Spleen (tissue), 11 donors: ENCODE data around the gene CCNY. TPM values are rescaled to one million over a fixed set of nuclear protein-coding genes. Genes with fewer than 3 reads are reported as not detected.
A peak's percentile ranks its signal among the peaks of the same experiment; 100 is the strongest.

Source experiments
- DNase-seq: peaks from one replicate; pipeline ENCODE4 v3.0.0-alpha.2; 2020
- H3K27ac ChIP-seq, 8 donors: fragments of 200-600 bp; sonication (generic) in 7 of 8; 1 replicate in 4 of 8; 2 replicates in 4 of 8; pipeline versions ENCODE4 v1.5.0 to v1.8.0; 2016 to 2021; ENCODE audit warnings: inconsistent platforms in 4 of 8, mild to moderate bottlenecking in 4 of 8, moderate library complexity in 1 of 8
- H3K27me3 ChIP-seq, 7 donors: fragments of 200-600 bp; sonication (generic) in 6 of 7; replicated peaks in 1 of 7; 1 replicate in 4 of 7; 2 replicates in 3 of 7; pipeline versions ENCODE4 v1.5.0 to v1.8.0; 2016 to 2021; ENCODE audit warnings: inconsistent platforms in 3 of 7, mild to moderate bottlenecking in 1 of 7
- H3K36me3 ChIP-seq, 6 donors: fragments of 200-600 bp; sonication (generic) in 5 of 6; 1 replicate in 4 of 6; 2 replicates in 2 of 6; pipeline versions ENCODE4 v1.5.0 to v1.8.0; 2016 to 2021; ENCODE audit warnings: inconsistent platforms in 2 of 6
- H3K4me1 ChIP-seq, 6 donors: fragments of 200-600 bp; sonication (generic) in 5 of 6; 1 replicate in 3 of 6; 2 replicates in 3 of 6; pipeline versions ENCODE4 v1.5.0 to v1.8.0; 2016 to 2021; ENCODE audit warnings: inconsistent platforms in 3 of 6
- H3K4me3 ChIP-seq, 8 donors: fragments of 200-600 bp; sonication (generic) in 7 of 8; 1 replicate in 4 of 8; 2 replicates in 4 of 8; pipeline versions ENCODE4 v1.5.0 to v1.8.0; 2016 to 2021; ENCODE audit warnings: inconsistent platforms in 4 of 8, mild to moderate bottlenecking in 4 of 8, moderate library complexity in 2 of 8
- H3K9me3 ChIP-seq, 8 donors: fragments of 200-600 bp; sonication (generic) in 7 of 8; 1 replicate in 4 of 8; 2 replicates in 4 of 8; pipeline versions ENCODE4 v1.5.0 to v1.8.0; 2016 to 2021; ENCODE audit warnings: inconsistent platforms in 4 of 8
- POLR2A ChIP-seq, 3 donors: fragments of 450-650 bp; IDR thresholded peaks; one replicate each; pipeline ENCODE4 v1.5.1; 2017; ENCODE audit warnings: antibody characterized with exemption in 3 of 3, mild to moderate bottlenecking in 1 of 3
- POLR2AphosphoS5 ChIP-seq, 3 donors: sonication (generic); formaldehyde crosslinking; IDR thresholded peaks; one replicate each; pipeline ENCODE4 v1.5.1; 2017; ENCODE audit warnings: antibody characterized with exemption in 3 of 3
- WGBS, 5 donors: extraction: QIAGEN DNeasy Blood & Tissue Kit in 3 of 5; methylation state at CpG; one replicate each; pipeline versions ENCODE4 v1.1.5 to v1.1.7; 2013 to 2018; 5-methylcytosine and 5-hydroxymethylcytosine counted together
- intact Hi-C: fragments of 100-400 bp; cut with DNase I; formaldehyde crosslinking; loops from one replicate; pipeline ENCODE4 v1.15.0; 2023; ENCODE audit warnings: low total_unique reads
- polyA plus RNA-seq, 3 donors: library from polyadenylated mRNA; stranded (reverse); fragments of 200-250 nt; gene quantifications; one replicate each; pipeline ENCODE4 v1.2.1, GENCODE V29; 2013
- total RNA-seq, 7 donors: library from RNA; depleted of rRNA in 3 of 7; stranded (reverse); fragments of >200 nt in 3 of 7; fragmentation: NEBNext Ultra II Directional in 4 of 7; extraction: Animal tissue kit (Norgen Biotek cat#: 25700) in 4 of 7; gene quantifications; one replicate each; pipeline versions ENCODE4 v1.1.0 to v1.2.1, GENCODE V29; 2016 to 2021
- TF ChIP-seq, protein P1 (sequence below), 11 experiments: fragments of 200-600 bp in 7 of 11; fragments of 450-650 bp in 4 of 11; sonication (generic) in 4 of 11; IDR thresholded peaks in 8 of 11; conservative IDR thresholded peaks in 3 of 11; 1 replicate in 7 of 11; 2 replicates in 4 of 11; pipeline versions ENCODE4 v1.4.0 to v1.8.0; 2016 to 2021; ENCODE audit warnings: antibody characterized with exemption in 11 of 11, inconsistent platforms in 4 of 11, mild to moderate bottlenecking in 1 of 11
- donor health status: healthy with polysubstance abuse.
- donor health status: DM: no; HTN: no; CAD: no; lungs with moderate emphysema.
- donor health status: DM: no; HTN: no; CAD: no.
- donor health status: Bipolar disorder and iron deficiency.
- donor health status: healthy.
- donor health status: DM: no; HTN: no; CAD: no.
- donor health status: DM: yes; HTN: yes; CAD: no.

Gene CCNY
- total and polyA plus RNA-seq, 10 donors: 21.1 to 83.1 (median 52.1) TPM

DNA sequence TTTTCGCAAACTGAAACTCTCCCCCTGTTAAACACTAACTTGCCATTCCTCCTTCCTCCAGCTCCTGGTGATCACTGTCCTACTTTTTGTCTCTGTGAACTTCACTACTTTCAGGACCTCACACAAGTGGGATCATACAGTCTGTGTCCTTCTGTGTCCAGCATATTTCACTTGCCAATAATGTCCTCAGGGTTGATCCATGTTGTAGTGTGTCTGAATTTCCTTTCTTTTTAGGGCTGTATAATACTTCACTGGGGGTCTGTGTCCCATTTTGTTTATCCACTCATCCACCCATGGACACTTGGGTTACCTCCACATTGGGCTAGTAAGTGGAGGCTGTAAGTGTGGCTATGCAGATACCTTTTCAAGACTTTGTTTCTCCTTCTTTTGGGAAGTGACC is 226.1 kb downstream of the CCNY start:
- 88 to 100% (median 96%) methylated on average over 1 of the region's 1 CpG for WGBS, 5 donors
- no peak overlapping the region for H3K4me3 ChIP-seq
- peaks cover 7 to 31% (median 23%) of the 10 kb centered on the region in 6 donors for H3K4me1 ChIP-seq
- H3K9me3 ChIP-seq: no peaks in the 10 kb centered on the region
- intact Hi-C loops: no loop called here
- H3K27me3 ChIP-seq: no peaks in the 10 kb centered on the region
- DNase-seq: no peak
- TF ChIP-seq POLR2A (IDR thresholded peaks at IDR 0.05): no peak
- TF ChIP-seq, protein P1, sequence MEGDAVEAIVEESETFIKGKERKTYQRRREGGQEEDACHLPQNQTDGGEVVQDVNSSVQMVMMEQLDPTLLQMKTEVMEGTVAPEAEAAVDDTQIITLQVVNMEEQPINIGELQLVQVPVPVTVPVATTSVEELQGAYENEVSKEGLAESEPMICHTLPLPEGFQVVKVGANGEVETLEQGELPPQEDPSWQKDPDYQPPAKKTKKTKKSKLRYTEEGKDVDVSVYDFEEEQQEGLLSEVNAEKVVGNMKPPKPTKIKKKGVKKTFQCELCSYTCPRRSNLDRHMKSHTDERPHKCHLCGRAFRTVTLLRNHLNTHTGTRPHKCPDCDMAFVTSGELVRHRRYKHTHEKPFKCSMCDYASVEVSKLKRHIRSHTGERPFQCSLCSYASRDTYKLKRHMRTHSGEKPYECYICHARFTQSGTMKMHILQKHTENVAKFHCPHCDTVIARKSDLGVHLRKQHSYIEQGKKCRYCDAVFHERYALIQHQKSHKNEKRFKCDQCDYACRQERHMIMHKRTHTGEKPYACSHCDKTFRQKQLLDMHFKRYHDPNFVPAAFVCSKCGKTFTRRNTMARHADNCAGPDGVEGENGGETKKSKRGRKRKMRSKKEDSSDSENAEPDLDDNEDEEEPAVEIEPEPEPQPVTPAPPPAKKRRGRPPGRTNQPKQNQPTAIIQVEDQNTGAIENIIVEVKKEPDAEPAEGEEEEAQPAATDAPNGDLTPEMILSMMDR (IDR thresholded peaks at IDR 0.05 in 8 of 11, conservative IDR thresholded peaks at IDR 0.05 in 3 of 11): no peak
- no peak for TF ChIP-seq POLR2AphosphoS5 (IDR thresholded peaks at IDR 0.05)
- H3K36me3 ChIP-seq: peaks cover 0 to 68% (median 10%) of the 10 kb centered on the region in 6 donors
- H3K27ac ChIP-seq: no peak overlapping the region

DNA sequence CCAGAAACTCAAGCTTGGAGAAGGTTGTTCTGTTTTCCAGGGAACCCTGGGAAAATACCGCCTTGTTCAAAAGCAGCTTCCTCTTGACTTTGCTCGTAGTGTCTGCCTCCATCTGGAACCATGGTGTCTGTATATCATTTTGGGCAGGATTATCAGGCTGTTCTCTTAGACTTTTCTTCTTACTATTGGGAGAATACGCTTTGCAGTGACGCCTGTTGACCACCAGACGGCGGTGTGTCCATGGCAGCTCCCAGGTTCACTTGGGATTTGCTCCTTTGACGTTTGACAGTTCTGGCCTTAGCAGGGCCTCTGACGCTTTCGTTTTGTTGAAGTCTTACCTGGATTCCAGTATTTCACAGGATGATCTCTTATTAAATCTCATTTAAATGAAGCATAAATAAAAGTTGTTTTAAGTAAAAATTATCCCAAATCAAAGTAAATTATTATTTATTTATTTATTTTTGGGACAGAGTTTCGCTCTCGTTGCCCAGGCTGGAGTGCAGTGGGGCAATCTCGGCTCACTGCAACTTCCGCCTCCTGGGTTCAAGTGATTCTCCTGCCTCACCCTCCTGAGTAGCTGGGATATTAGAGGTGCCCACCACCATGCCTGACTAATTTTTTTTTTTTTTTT is 227.1 kb downstream of the CCNY start:
- TF ChIP-seq POLR2A (IDR thresholded peaks at IDR 0.05) (no peak), POLR2AphosphoS5 (IDR thresholded peaks at IDR 0.05) (peak in 1 of 3 donors; percentile 37)
- TF ChIP-seq, protein P1 (IDR thresholded peaks at IDR 0.05 in 8 of 11, conservative IDR thresholded peaks at IDR 0.05 in 3 of 11): peak; percentile 69 to 94 (median 89)
- Histone ChIP-seq H3K9me3 (no peaks in the 10 kb centered on the region), H3K4me1 (peaks cover 7 to 31% (median 23%) of the 10 kb centered on the region in 6 donors), H3K27ac (peak overlapping the region in 1 of 8 donors; percentile 70), H3K27me3 (no peaks in the 10 kb centered on the region), H3K4me3 (no peak overlapping the region), H3K36me3 (peaks cover 0 to 75% (median 17%) of the 10 kb centered on the region in 6 donors)
- intact Hi-C loops: no loop called here
- DNase-seq: peak; percentile 83
- WGBS, 5 donors: 42 to 51% (median 46%) methylated on average over 13 of the region's 13 CpGs

DNA sequence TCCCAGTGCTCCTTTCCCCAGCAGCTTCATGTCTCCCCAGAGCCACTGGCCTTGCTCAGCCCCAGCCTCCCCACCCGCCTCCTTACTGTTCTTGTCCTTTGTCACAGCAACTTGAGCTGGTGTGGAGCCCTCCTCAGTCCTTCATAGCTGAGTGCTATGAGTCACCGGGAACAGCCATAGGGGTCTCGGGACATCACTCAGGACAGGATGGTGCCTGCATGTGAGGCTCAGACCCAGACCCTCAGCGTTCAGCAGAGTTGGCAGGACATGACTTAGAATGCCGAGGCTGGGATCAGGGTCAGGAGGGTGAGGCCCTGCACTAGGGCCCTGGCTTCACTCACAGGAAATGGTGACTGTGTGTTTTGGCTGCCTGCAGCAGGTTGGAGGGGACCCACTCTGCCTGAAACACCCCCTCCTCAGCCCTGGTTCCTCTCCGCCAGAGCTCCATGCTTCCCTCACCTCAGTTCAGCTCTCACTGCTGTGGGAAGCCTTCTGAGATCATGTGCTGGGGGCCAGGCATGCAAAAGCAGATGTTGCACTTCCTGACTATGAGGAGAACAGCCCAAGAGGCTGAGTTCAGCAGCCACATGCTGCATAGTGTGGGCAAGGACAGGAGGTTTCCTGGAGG is 228.1 kb downstream of the CCNY start:
- Histone ChIP-seq H3K27ac (peak overlapping the region in 7 of 8 donors; percentile 18 to 72 (median 51)), H3K4me1 (peaks cover 7 to 31% (median 23%) of the 10 kb centered on the region in 6 donors), H3K9me3 (no peaks in the 10 kb centered on the region), H3K4me3 (no peak overlapping the region), H3K27me3 (no peaks in the 10 kb centered on the region), H3K36me3 (peaks cover 4 to 75% (median 27%) of the 10 kb centered on the region in 6 donors)
- WGBS, 5 donors: 39 to 46% (median 41%) methylated on average over 5 to 6 of the region's 6 CpGs
- peak; percentile 81 for DNase-seq
- TF ChIP-seq POLR2A (IDR thresholded peaks at IDR 0.05) (no peak), POLR2AphosphoS5 (IDR thresholded peaks at IDR 0.05) (peak in 2 of 3 donors; percentile 42 to 53)
- intact Hi-C loops: no loop called here

DNA sequence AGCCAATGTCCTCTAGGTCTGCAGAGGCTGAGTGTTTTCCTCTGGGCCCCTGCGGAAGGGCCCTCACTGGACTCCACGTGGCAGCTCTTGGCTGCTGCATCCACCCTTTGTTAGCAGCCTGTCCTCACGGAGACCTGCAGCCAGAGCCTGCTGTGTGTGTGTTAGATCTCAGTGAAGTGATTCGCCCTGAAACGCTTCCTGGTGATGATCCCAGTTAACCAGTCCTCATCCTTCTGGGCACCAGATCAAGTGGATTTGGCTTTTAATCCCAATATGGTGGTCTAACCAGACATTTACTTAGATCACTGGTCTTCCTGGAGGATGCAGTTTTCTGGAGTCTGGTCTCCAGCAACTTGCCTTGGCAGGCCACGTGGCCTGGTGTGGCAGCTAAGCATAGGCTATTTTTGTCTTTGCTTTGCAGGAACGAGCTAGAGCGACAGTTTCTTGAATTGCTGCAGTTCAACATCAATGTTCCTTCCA is 229.3 kb downstream of the CCNY start:
- 86 to 96% (median 89%) methylated on average over 8 of the region's 8 CpGs for WGBS, 5 donors
- Histone ChIP-seq H3K4me3 (no peak overlapping the region), H3K27me3 (no peaks in the 10 kb centered on the region), H3K4me1 (peaks cover 7 to 31% (median 23%) of the 10 kb centered on the region in 6 donors), H3K27ac (peak overlapping the region in 3 of 8 donors; percentile 70 to 72 (median 71)), H3K36me3 (peaks cover 4 to 75% (median 33%) of the 10 kb centered on the region in 6 donors), H3K9me3 (no peaks in the 10 kb centered on the region)
- TF ChIP-seq POLR2A (IDR thresholded peaks at IDR 0.05) (no peak), POLR2AphosphoS5 (IDR thresholded peaks at IDR 0.05) (no peak)
- TF ChIP-seq, protein P1 (IDR thresholded peaks at IDR 0.05 in 8 of 11, conservative IDR thresholded peaks at IDR 0.05 in 3 of 11): no peak
- intact Hi-C loops: no loop called here
- DNase-seq: no peak
